Measurements from ENCODE around the gene ZNF407.

Gene ZNF407

DNA sequence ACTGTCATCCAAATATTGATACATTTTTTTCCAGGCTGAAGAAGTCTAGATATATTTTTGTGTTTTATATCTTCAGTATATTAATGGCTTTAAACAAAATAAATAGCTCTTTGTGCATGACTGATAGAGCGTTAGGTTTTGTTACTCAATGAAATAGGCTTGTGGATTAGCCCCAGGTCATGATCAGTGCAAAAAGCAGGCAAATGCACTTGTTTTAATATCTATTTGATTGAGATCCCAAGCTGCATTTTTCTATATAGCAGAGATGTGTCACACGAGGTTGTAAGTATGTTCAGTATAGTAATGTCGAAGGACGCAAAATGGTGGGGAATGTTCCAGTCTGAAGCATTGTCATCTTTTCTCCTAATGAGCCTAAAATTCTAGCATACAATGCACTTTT, 198.5 kb downstream of the ZNF407 start:
- DNase-seq = no peak

DNA sequence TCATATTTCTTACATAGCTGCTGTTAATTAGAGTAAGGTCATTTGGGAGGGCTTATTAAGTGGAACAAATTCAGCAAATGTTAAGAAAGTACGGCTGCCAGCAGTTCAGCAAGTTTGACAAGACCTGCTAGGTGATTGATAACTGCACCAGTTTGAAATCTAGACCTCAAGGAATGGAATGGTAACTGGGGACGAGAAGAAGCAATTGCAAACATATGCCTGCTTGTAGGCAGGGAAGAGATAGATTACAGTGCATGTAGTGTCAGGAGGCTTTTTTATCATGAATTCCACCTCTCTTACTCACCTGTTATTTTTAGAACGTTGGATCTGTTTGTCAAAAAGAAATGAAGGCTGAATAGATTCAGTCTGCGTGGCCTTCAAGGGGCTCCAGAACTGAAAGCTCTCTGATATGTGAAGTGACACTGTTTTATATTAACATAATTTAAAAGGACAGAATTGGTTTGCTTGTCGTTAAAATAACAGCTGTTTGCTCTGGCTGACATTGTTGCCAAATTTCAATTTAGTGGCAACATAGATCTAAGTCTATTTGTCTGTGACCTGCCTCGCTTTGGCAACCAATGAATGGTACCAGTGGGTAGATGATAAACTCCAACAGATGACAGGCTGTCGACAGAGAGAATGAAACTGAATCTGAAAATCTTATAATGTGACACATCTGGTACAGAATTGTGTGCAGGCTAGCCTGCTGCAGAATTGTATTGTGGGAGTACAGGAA, 199.3 kb downstream of the ZNF407 start:
- no peak for DNase-seq

GRCh38 chr18:74797577-74798151, 200.0 kb downstream of the ZNF407 start:
- no peak for DNase-seq

- no peak for DNase-seq
Observed at GRCh38 chr18:74799542-74799941, 201.9 kb downstream of the ZNF407 start.

DNA sequence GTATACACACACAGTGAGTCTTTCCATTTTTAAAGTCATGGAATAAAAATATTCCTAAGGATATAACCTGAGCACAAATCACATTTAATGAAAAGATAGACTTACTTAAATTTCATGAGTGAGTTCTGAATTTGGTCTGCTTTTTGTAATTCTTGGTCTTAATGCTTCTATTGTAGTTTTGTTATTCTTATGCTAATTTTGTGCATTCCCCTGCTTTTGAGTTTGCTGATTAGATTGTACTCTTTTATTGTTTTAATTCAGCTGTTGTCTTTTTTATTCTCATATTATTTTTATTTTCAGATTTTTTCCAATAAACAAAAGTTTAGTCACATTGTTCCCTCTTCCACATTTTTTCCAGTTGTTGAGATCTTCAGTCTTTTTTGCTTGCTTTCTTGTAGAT, 202.4 kb downstream of the ZNF407 start:
- DNase-seq = no peak

GRCh38 chr18:74803117-74803516, 205.4 kb downstream of the ZNF407 start:
- DNase-seq = no peak

- no peak for DNase-seq
Observed at GRCh38 chr18:74803769-74804168, 206.1 kb downstream of the ZNF407 start.

- no peak for DNase-seq
Observed at GRCh38 chr18:74804677-74805076, 207.0 kb downstream of the ZNF407 start.

DNA sequence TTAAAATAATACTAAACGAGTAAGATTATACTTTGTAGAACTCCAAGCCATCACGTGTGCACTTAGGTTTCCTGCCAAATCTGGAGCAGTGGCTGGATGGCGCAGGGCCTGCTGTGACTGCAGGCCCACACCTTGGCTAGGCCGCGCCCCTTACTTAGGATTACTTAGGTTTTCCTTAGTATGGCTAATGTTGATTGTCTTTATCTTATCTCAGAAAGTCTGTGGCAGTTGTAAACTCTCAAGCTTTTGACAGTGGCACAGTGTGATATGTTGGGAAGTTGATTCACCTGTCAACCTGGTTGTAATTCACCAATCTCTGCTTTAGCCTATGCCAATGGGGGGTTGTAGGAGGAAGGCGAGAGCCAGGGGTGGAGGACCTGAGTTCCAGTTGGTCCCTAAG, 208.4 kb downstream of the ZNF407 start:
- DNase-seq = no peak

GRCh38 chr18:74806700-74807416, 209.2 kb downstream of the ZNF407 start:
- peak in 1 of 4 experiments; percentile 8 for DNase-seq

- no peak for DNase-seq
Observed at GRCh38 chr18:74817576-74817975, 219.9 kb downstream of the ZNF407 start.

- no peak for DNase-seq
Observed at GRCh38 chr18:74818516-74819175, 221.0 kb downstream of the ZNF407 start.

- no peak for DNase-seq
Observed at GRCh38 chr18:74819433-74820059, 221.9 kb downstream of the ZNF407 start.

- no peak for DNase-seq
Observed at GRCh38 chr18:74820160-74820780, 222.6 kb downstream of the ZNF407 start.

DNA sequence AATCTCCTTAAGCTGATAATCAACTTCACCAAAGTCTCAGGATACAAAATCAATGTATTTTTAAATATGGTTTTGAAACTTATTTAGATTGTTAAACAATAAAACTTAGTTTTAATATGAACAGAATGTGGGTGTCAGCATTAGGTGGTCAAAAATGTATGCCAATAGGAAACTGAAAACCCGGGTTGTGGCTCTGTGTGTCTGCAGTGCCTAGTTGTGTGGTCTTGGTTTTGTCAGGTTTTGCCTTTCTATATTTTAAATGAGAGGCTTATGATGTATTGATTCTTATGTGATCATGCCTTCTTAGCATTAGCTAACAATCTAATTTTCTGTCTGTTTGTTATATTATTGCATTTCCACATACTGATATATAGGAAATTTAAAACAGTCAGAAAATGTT, 227.8 kb downstream of the ZNF407 start:
- DNase-seq = no peak

- no peak for DNase-seq
Observed at GRCh38 chr18:74826572-74826971, 228.9 kb downstream of the ZNF407 start.

DNA sequence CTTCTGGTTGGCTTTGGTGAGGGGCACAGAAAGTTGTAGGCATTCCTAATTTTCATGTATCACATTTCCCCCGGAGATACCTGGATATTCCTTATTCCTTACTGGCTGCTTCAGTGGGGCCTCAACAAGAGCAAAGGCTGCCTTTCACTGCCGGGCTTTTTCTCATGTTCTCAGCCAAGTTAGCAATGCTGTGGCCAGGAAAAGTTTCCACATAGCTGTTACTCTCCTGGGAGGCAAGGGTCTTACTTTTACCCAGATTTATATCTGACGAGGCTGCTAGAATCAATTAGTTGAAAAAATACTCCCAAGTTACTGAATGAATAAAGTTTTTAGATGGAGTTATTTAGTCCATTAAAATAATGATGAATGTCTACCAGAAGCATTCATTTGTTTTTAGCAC, 230.5 kb downstream of the ZNF407 start:
- no peak for DNase-seq

- DNase-seq = no peak
Observed at GRCh38 chr18:74831571-74832250, 234.0 kb downstream of the ZNF407 start.

- no peak for DNase-seq
Observed at GRCh38 chr18:74832381-74832780, 234.7 kb downstream of the ZNF407 start.

- DNase-seq = peak in 1 of 4 experiments; percentile 5
Observed at GRCh38 chr18:74832999-74833398, 235.3 kb downstream of the ZNF407 start.

DNA sequence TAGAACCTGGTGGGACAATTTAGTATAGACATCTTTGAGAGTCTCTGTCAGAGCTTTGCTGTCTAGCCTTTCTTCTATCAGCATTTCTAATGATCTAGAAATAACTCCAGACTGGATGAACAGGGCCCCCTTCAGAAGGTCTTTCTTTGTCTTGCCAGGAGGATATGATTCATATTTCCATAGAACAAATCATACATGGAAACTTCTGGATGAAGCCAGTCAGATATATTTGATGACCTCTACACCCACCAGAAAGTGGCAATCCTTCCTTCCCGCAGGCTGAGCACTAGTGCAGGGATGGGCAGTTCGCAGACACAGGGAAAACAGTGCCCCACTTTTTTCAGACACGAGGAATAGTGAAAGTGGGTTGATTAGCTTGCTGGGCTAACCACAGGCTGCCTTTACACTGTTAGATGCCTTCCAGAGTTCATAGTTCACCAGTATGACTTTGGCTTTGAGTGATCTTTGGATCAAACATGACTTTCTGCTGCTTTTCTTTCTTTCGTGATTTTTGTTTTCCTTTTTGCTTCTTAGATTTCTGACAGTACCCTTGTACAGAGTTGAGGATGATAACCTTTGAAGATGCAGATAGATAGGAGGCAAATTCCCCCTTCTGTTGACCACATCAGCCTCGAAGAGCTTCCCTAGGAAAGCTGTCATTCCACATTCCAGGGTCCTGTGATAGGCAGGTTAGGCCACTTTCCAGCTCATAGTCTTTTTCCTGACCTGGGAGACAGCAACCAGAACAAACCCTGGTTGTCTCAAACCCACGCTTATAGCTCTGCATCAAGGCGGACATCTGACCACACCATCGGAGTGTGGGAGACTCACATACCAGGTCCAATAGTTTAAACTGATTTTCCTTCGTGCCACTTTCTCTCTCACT, 237.0 kb downstream of the ZNF407 start:
- no peak for DNase-seq

All from suppressor macrophage (primary cell).